Panc1 (cell line): Measurements from ENCODE around the gene JAZF1. TPM values are rescaled to one million over a fixed set of nuclear protein-coding genes. Genes with fewer than 3 reads are reported as not detected.
A peak's percentile ranks its signal among the peaks of the same experiment; 100 is the strongest.

Source experiments
- ATAC-seq: fragments of 200-7000 bp; cut with Tn5 transposase; 2 replicates; pipeline ENCODE4 v1.9.1; 2020; ENCODE audit warnings: mild to moderate bottlenecking, moderate library complexity
- BruUV-seq: library from RNA; stranded (reverse); fragments of 400-500 nt; replicated peaks from 2 replicates; lab custom pipeline; 2021; lab: Mats Ljungman, UMichigan
- CTCF ChIA-PET: fragments of 300-600 bp; sonication (Branson Sonifier 250); formaldehyde crosslinking; loops from one replicate; lab custom pipeline; 2022; ENCODE audit warnings: antibody characterized with exemption; lab: Charles Lee
- POLR2A ChIA-PET: fragments of 300-600 bp; sonication (Branson Sonifier 250); formaldehyde crosslinking; loops from one replicate; lab custom pipeline; 2022; ENCODE audit warnings: antibody characterized with exemption; lab: Charles Lee
- DNase-seq: peaks from one replicate; pipeline ENCODE4 v3.0.0-alpha.2; 2010; ENCODE audit warnings: low read depth, low spot score
- H3K27ac ChIP-seq: 2 replicates; pipeline ENCODE4 v1.5.1; 2011; ENCODE audit warnings: mild to moderate bottlenecking, low read length, inconsistent platforms
- H3K27me3 ChIP-seq: fragments of 200-500 bp; sonication (Bioruptor generic); 2 replicates; pipeline ENCODE4 v1.6.0; 2014; ENCODE audit warnings: low read length, inconsistent platforms; ENCODE audit not compliant: control insufficient read depth, insufficient read depth
- H3K36me3 ChIP-seq: fragments of 200-500 bp; sonication (Bioruptor generic); 2 replicates; pipeline ENCODE4 v1.5.1; 2014; ENCODE audit warnings: inconsistent platforms, mild to moderate bottlenecking, low read length, moderate library complexity; ENCODE audit not compliant: control insufficient read depth, insufficient read depth
- H3K4me1 ChIP-seq: 2 replicates; pipeline ENCODE4 v1.5.1; 2011; ENCODE audit warnings: inconsistent platforms, mild to moderate bottlenecking, low read length, moderate library complexity; ENCODE audit not compliant: control insufficient read depth, insufficient read depth
- H3K4me3 ChIP-seq, 2 experiments: 2 replicates each; pipeline ENCODE4 v1.5.1; 2011 to 2012; ENCODE audit warnings: low read depth in 2 of 2, low read length in 2 of 2, mild to moderate bottlenecking in 2 of 2, inconsistent platforms in 1 of 2, moderate library complexity in 1 of 2
- H3K9me3 ChIP-seq: fragments of 200-500 bp; sonication (Bioruptor generic); 2 replicates; pipeline ENCODE4 v1.5.1; 2014; ENCODE audit warnings: low read depth, mild to moderate bottlenecking, inconsistent platforms, low read length, moderate library complexity; ENCODE audit not compliant: control insufficient read depth, insufficient read depth
- POLR2AphosphoS5 ChIP-seq: IDR thresholded peaks from 2 replicates; pipeline ENCODE4 v1.6.1; 2012; ENCODE audit warnings: mild to moderate bottlenecking, low read depth, low read length, moderate library complexity
- SIN3A ChIP-seq: IDR thresholded peaks from 2 replicates; pipeline ENCODE4 v1.6.1; 2012; ENCODE audit warnings: low read depth, mild to moderate bottlenecking, low read length, moderate library complexity, borderline replicate concordance; ENCODE audit not compliant: insufficient read depth
- TCF7L2 ChIP-seq: IDR thresholded peaks from 2 replicates; pipeline ENCODE4 v1.6.1; 2011; ENCODE audit warnings: mild to moderate bottlenecking, low read depth, low read length, inconsistent platforms
- in situ Hi-C: cut with HindIII; loops from 2 replicates; pipeline ENCODE4 v1.10.0; 2016; ENCODE audit warnings: low sequenced_read_pairs, low pct_unique_long_range_greater_than_20kb
- intact Hi-C: fragments of 100-400 bp; cut with micrococcal nuclease; formaldehyde crosslinking; loops from one replicate; pipeline ENCODE4 v1.10.0; 2022; ENCODE audit not compliant: unreplicated experiment
- total RNA-seq: library from RNA; stranded (reverse); gene quantifications from one replicate; pipeline ENCODE4 v1.2.1, GENCODE V29; 2021; ENCODE audit not compliant: unreplicated experiment
- TF ChIP-seq, protein P1 (sequence below), 2 experiments: IDR thresholded peaks; 2 replicates each; pipeline ENCODE4 v1.6.1; 2011 to 2012; ENCODE audit warnings: low read depth in 2 of 2, control low read depth in 1 of 2, low read length in 1 of 2, mild to moderate bottlenecking in 1 of 2, moderate library complexity in 1 of 2; ENCODE audit not compliant: insufficient read depth in 1 of 2
- TF ChIP-seq, protein P2 (sequence below): fragments of 450-650 bp; IDR thresholded peaks from 2 replicates; pipeline ENCODE4 v1.5.1; 2017; ENCODE audit warnings: mild to moderate bottlenecking

JAZF1 gene
- total RNA-seq, 1 experiment from 2014 or later = 8.8 TPM

DNA sequence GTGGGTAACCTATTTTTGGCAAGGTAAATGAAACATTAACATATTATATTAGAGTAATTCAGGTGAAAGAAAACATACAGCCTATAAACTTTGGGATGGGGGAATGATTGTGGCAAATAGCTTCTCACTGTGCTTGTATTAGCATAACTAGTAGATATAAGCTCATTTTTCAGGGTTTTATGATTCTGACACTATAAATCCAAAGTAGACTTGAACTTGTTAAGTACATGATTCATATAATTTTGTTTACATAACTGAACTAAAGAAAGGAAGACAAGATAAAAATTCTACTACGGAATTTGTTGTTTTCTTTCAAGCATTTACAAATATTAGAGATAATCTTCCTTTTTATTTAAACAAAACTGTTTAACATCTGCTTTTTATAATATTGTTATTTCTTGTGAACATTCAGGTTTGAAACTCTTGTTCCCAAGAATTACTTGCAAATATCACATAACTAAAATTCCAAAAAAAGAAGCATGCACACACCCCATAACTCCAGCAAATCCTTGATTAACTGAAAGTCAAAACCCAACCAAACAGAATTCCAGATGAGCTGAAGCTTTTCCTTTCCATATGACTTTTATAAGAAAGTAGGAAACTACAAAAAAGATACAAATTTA is 142.3 kb downstream of the JAZF1 start:
- ATAC-seq (no peak), DNase-seq (no peak)
- TF ChIP-seq POLR2AphosphoS5 (no peak), SIN3A (no peak), TCF7L2 (no peak)
- TF ChIP-seq, protein P1, sequence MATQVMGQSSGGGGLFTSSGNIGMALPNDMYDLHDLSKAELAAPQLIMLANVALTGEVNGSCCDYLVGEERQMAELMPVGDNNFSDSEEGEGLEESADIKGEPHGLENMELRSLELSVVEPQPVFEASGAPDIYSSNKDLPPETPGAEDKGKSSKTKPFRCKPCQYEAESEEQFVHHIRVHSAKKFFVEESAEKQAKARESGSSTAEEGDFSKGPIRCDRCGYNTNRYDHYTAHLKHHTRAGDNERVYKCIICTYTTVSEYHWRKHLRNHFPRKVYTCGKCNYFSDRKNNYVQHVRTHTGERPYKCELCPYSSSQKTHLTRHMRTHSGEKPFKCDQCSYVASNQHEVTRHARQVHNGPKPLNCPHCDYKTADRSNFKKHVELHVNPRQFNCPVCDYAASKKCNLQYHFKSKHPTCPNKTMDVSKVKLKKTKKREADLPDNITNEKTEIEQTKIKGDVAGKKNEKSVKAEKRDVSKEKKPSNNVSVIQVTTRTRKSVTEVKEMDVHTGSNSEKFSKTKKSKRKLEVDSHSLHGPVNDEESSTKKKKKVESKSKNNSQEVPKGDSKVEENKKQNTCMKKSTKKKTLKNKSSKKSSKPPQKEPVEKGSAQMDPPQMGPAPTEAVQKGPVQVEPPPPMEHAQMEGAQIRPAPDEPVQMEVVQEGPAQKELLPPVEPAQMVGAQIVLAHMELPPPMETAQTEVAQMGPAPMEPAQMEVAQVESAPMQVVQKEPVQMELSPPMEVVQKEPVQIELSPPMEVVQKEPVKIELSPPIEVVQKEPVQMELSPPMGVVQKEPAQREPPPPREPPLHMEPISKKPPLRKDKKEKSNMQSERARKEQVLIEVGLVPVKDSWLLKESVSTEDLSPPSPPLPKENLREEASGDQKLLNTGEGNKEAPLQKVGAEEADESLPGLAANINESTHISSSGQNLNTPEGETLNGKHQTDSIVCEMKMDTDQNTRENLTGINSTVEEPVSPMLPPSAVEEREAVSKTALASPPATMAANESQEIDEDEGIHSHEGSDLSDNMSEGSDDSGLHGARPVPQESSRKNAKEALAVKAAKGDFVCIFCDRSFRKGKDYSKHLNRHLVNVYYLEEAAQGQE (IDR thresholded peaks at IDR 0.05; ENCODE audit: insufficient read depth in 1 of 2, low read depth in 2 of 2, low read length in 1 of 2) = no peak
- TF ChIP-seq, protein P2, sequence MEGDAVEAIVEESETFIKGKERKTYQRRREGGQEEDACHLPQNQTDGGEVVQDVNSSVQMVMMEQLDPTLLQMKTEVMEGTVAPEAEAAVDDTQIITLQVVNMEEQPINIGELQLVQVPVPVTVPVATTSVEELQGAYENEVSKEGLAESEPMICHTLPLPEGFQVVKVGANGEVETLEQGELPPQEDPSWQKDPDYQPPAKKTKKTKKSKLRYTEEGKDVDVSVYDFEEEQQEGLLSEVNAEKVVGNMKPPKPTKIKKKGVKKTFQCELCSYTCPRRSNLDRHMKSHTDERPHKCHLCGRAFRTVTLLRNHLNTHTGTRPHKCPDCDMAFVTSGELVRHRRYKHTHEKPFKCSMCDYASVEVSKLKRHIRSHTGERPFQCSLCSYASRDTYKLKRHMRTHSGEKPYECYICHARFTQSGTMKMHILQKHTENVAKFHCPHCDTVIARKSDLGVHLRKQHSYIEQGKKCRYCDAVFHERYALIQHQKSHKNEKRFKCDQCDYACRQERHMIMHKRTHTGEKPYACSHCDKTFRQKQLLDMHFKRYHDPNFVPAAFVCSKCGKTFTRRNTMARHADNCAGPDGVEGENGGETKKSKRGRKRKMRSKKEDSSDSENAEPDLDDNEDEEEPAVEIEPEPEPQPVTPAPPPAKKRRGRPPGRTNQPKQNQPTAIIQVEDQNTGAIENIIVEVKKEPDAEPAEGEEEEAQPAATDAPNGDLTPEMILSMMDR = no peak
- H3K36me3 ChIP-seq = no peaks in the 10 kb centered on the region
- H3K4me1 ChIP-seq = peaks cover 76% of the 10 kb centered on the region
- no peak overlapping the region for H3K4me3 ChIP-seq
- H3K27ac ChIP-seq = peak overlapping the region; percentile 93
- no peaks in the 10 kb centered on the region for H3K9me3 ChIP-seq
- ChIA-PET CTCF (interaction anchor here (1.0 to 2.2 kb wide), 2 partner anchors 24 to 56 kb away, joined by 4 to 8 read pairs; no protein-coding TSS in a partner anchor), POLR2A (no interaction called here)
- no peaks in the 10 kb centered on the region for H3K27me3 ChIP-seq
- BruUV-seq = no TSS peak
- in situ Hi-C loops (no loop called here), intact Hi-C loops (no loop called here)

DNA sequence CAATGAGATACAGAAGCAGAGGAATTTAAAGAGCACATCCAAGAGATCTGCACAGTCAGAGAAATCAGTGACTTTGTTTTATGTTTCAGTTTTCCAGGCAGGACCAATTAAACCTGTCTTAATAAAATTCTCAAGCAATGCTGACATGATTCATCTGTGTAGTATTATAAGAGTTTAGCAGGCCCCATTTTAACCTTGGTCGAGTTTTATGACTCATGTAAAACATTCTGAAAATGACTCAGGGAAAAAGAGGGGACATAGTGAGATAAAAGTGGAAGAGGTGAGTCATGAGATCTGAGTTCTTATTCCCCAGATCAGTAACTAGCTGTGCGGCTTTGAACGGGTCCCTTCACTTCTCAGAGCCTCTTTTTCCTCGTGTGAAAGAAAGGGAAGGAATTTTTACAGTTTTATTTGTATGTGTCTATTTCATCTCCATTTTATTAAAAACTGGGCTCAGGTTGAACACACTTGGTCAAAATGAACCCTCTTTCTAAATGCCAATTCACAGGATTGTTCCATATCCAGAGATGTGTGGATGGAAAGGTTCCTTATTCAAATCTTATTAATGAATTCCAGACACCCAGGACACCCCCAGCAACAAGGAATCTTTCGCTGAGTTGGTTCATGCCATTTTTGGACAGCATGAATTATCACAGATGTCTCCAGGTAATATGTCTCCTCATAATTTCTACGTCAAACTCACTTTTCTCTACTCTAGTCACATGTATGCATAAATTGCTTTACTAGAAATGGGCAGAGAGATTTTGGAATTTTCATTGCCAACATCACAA is 143.2 kb downstream of the JAZF1 start:
- intact Hi-C loops = no loop called here
- TF ChIP-seq POLR2AphosphoS5 (peak; percentile 78), SIN3A (no peak), TCF7L2 (peak; percentile 89)
- peak; percentile 96 for DNase-seq
- no peaks in the 10 kb centered on the region for H3K27me3 ChIP-seq
- no peaks in the 10 kb centered on the region for H3K9me3 ChIP-seq
- CTCF ChIA-PET = interaction anchor here (0.5 to 2.2 kb wide), 2 partner anchors 24 to 116 kb away, joined by 4 to 8 read pairs; no protein-coding TSS in a partner anchor
- no peaks in the 10 kb centered on the region for H3K36me3 ChIP-seq
- H3K27ac ChIP-seq = peak overlapping the region; percentile 93
- in situ Hi-C loops = no loop called here
- POLR2A ChIA-PET = no interaction called here
- peaks cover 76% of the 10 kb centered on the region for H3K4me1 ChIP-seq
- BruUV-seq = TSS peak; percentile 98
- H3K4me3 ChIP-seq = peak overlapping the region in 1 of 2 experiments; percentile 17; a peak in 1 of 4 replicates
- peak; percentile 92 for ATAC-seq
